MM.1S (cell line): Measurements from ENCODE around the gene ANKS1B.
A peak's percentile ranks its signal among the peaks of the same experiment; 100 is the strongest.

ENCODE experiments used
- DNase-seq: peaks from one replicate; pipeline ENCODE4 v3.0.0-alpha.2; 2015
- H2AFZ ChIP-seq: fragments of 300-600 bp; sonication (generic); 2 replicates; pipeline ENCODE4 v1.6.0; 2016; ENCODE audit warnings: antibody characterized with exemption, low read length
- H3F3A ChIP-seq: fragments of 300-600 bp; sonication (generic); 2 replicates; pipeline ENCODE4 v1.6.1; 2016; ENCODE audit warnings: mild to moderate bottlenecking, antibody characterized with exemption, low read length, moderate library complexity, mixed read lengths; ENCODE audit not compliant: insufficient read depth
- H3K27ac ChIP-seq: fragments of 300-600 bp; sonication (generic); 2 replicates; pipeline ENCODE4 v1.5.1; 2016; ENCODE audit warnings: mild to moderate bottlenecking, low read length
- H3K27me3 ChIP-seq: fragments of 300-600 bp; sonication (generic); replicated peaks from 2 replicates; pipeline ENCODE4 v1.6.0; 2016; ENCODE audit warnings: low read length; ENCODE audit not compliant: insufficient read depth
- H3K36me3 ChIP-seq: fragments of 300-600 bp; sonication (generic); replicated peaks from 2 replicates; pipeline ENCODE4 v1.6.1; 2016; ENCODE audit warnings: mild to moderate bottlenecking, low read length, mixed read lengths; ENCODE audit not compliant: insufficient read depth
- H3K4me1 ChIP-seq: fragments of 300-600 bp; sonication (generic); 2 replicates; pipeline ENCODE4 v1.6.1; 2016; ENCODE audit warnings: low read length, mixed read lengths
- H3K4me2 ChIP-seq: fragments of 300-600 bp; sonication (generic); 2 replicates; pipeline ENCODE4 v1.6.0; 2016; ENCODE audit warnings: low read depth, low read length
- H3K4me3 ChIP-seq: fragments of 300-600 bp; sonication (generic); 2 replicates; pipeline ENCODE4 v1.5.1; 2016; ENCODE audit warnings: low read length, mixed read lengths
- H3K79me2 ChIP-seq: fragments of 300-600 bp; sonication (generic); 2 replicates; pipeline ENCODE4 v1.6.1; 2016; ENCODE audit warnings: mixed run types, low read length, mixed read lengths
- H3K9ac ChIP-seq: fragments of 300-600 bp; sonication (generic); 2 replicates; pipeline ENCODE4 v1.6.1; 2016; ENCODE audit warnings: low read length, mixed read lengths
- H3K9me2 ChIP-seq: fragments of 300-600 bp; sonication (generic); replicated peaks from 2 replicates; pipeline ENCODE4 v1.6.1; 2016; ENCODE audit warnings: mild to moderate bottlenecking, low read length, mixed read lengths; ENCODE audit not compliant: insufficient read depth
- H3K9me3 ChIP-seq: fragments of 300-600 bp; sonication (generic); replicated peaks from 2 replicates; pipeline ENCODE4 v1.6.1; 2016; ENCODE audit warnings: mild to moderate bottlenecking, low read length, mixed read lengths; ENCODE audit not compliant: insufficient read depth
- H4K20me1 ChIP-seq: fragments of 300-600 bp; sonication (generic); 2 replicates; pipeline ENCODE4 v1.6.1; 2016; ENCODE audit warnings: mild to moderate bottlenecking, low read length, moderate library complexity, mixed read lengths; ENCODE audit not compliant: insufficient read depth
- CTCF ChIP-seq: fragments of 300-600 bp; sonication (generic); IDR thresholded peaks from 2 replicates; pipeline ENCODE4 v1.5.1; 2016; ENCODE audit warnings: antibody characterized with exemption, low read length, mixed read lengths
- EZH2 ChIP-seq: fragments of 300-600 bp; sonication (generic); optimal IDR thresholded peaks from 2 replicates; pipeline ENCODE3; 2017; ENCODE audit warnings: low read depth, mild to moderate bottlenecking, antibody characterized with exemption, low read length, mixed read lengths
- EZH2phosphoT487 ChIP-seq: fragments of 300-600 bp; sonication (generic); IDR thresholded peaks from 2 replicates; pipeline ENCODE4 v1.6.1; 2018; ENCODE audit warnings: antibody characterized with exemption, low read length

ANKS1B gene

DNA sequence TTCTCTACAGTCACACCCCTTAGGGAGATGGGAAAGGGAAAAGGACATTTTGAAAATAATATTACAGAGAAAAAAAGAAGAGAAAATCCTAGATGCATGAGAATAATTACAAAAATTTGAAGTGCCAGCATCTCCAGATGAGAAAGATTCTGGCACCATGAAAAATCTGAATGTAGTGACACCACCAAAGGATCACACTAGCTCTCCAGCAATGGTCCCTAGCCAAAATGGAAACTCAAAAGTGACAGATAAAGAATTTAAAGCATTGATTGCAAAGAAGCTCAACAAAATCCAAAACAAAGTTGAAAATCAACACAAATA is 364.6 kb downstream of the ANKS1B start:
- no peak overlapping the region for H3K4me2 ChIP-seq
- no peaks in the 10 kb centered on the region for H3F3A ChIP-seq
- no peaks in the 10 kb centered on the region for H3K36me3 ChIP-seq
- no peak overlapping the region for H3K4me3 ChIP-seq
- no peaks in the 10 kb centered on the region for H4K20me1 ChIP-seq
- H3K4me1 ChIP-seq: 0 out of 2 replicates have a peak, but pooled peaks cover 4% of the 10 kb centered on the region
- no peak overlapping the region for H2AFZ ChIP-seq
- no peak overlapping the region for H3K9ac ChIP-seq
- H3K9me2 ChIP-seq: no peaks in the 10 kb centered on the region
- H3K27ac ChIP-seq: no peak overlapping the region
- H3K79me2 ChIP-seq: no peaks in the 10 kb centered on the region
- no peak for DNase-seq
- TF ChIP-seq CTCF: no peak
- no peak for TF ChIP-seq EZH2
- no peak for TF ChIP-seq EZH2phosphoT487
- H3K27me3 ChIP-seq: no peaks in the 10 kb centered on the region
- no peaks in the 10 kb centered on the region for H3K9me3 ChIP-seq

- TF ChIP-seq CTCF (peak; percentile 92), EZH2 (no peak), EZH2phosphoT487 (no peak)
- 0 out of 2 replicates have a peak, but pooled peaks cover 4% of the 10 kb centered on the region for H3K4me1 ChIP-seq
- H3K79me2 ChIP-seq: no peaks in the 10 kb centered on the region
- peak; percentile 66 for DNase-seq
- H3K27ac ChIP-seq: no peak overlapping the region
- H3K9me3 ChIP-seq: no peaks in the 10 kb centered on the region
- H2AFZ ChIP-seq: peak overlapping the region; percentile 67
- H3K9me2 ChIP-seq: no peaks in the 10 kb centered on the region
- no peaks in the 10 kb centered on the region for H3F3A ChIP-seq
- no peaks in the 10 kb centered on the region for H4K20me1 ChIP-seq
- no peaks in the 10 kb centered on the region for H3K27me3 ChIP-seq
- H3K36me3 ChIP-seq: no peaks in the 10 kb centered on the region
- no peak overlapping the region for H3K9ac ChIP-seq
- H3K4me2 ChIP-seq: no peak overlapping the region
- no peak overlapping the region for H3K4me3 ChIP-seq
Measured at GRCh38 chr12:99619389-99620158, 365.2 kb downstream of the ANKS1B start.

GRCh38 chr12:99618657-99619056 is 366.1 kb downstream of the ANKS1B start:
- Histone ChIP-seq H3K4me2 (no peak overlapping the region), H3K36me3 (no peaks in the 10 kb centered on the region), H3K9me2 (no peaks in the 10 kb centered on the region), H4K20me1 (no peaks in the 10 kb centered on the region), H3K9ac (no peak overlapping the region), H3K27me3 (no peaks in the 10 kb centered on the region), H3K4me1 (0 out of 2 replicates have a peak, but pooled peaks cover 4% of the 10 kb centered on the region), H3F3A (no peaks in the 10 kb centered on the region), H2AFZ (no peak overlapping the region), H3K27ac (no peak overlapping the region), H3K9me3 (no peaks in the 10 kb centered on the region), H3K79me2 (no peaks in the 10 kb centered on the region), H3K4me3 (no peak overlapping the region)
- TF ChIP-seq EZH2 (no peak), CTCF (no peak), EZH2phosphoT487 (no peak)
- DNase-seq: no peak
